HepG2 (cell line): ENCODE measurements around the gene COPS3.

Experiments
- BRF2 ChIP-seq: sonication (generic); formaldehyde crosslinking; IDR thresholded peaks from 2 replicates; pipeline ENCODE4 v1.8.1; 2022; ENCODE audit warnings: mild to moderate bottlenecking, missing genetic modification reagents
- GRHL1 ChIP-seq: sonication (generic); formaldehyde crosslinking; conservative IDR thresholded peaks from 2 replicates; pipeline ENCODE4 v1.8.0; 2022; ENCODE audit warnings: missing genetic modification reagents
- HNRNPH1 ChIP-seq: fragments of 200-400 bp; formaldehyde crosslinking; optimal IDR thresholded peaks from 2 replicates; pipeline ENCODE3; 2017; ENCODE audit warnings: mild to moderate bottlenecking, low read depth, low read length
- WIZ ChIP-seq: sonication (generic); formaldehyde crosslinking; IDR thresholded peaks from 2 replicates; pipeline ENCODE4 v1.5.1; 2020; ENCODE audit warnings: mild to moderate bottlenecking, missing genetic modification reagents

DNA sequence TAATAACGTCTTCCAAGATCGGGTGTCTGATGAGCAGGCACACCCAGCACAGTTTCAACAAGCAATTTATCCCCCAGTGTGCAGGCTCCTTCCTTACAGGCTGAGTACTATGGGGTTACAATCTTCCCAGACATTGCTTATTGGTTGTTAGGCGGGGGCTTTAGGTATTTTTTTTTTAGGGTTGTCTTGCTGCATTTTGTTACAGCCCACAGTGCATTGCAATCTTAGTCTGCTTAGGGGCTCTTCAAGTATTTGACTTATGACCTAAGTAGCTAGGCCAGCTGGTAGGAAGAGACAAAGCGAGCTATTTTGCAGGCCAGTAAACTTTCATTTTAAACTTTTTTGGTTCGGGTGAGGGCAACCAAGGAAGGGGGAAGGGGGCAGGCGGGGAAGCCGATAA, 80.7 kb downstream of the COPS3 start:
- no peak for TF ChIP-seq BRF2 (CRISPR knock-in tag)
- TF ChIP-seq WIZ, result no peak
- TF ChIP-seq HNRNPH1, result no peak
- TF ChIP-seq GRHL1, result no peak
